ENCODE results near the gene TMEM154. TPM values are rescaled to one million over a fixed set of nuclear protein-coding genes. Genes with fewer than 3 reads are reported as not detected.

Gene TMEM154
- polyA plus RNA-seq, 3 donors = 24.7 to 157 (median 117) TPM

GRCh38 chr4:152620218-152620617, 59.6 kb downstream of the TMEM154 start:
- H3K27me3 Mint-ChIP-seq (ENCODE audit: low read depth in 3 of 3) = peaks cover 0 to 2% (median 2%) of the 10 kb centered on the region in 3 donors
- no CpG with 5 or more reads among the region's 1 CpG for WGBS (ENCODE audit: insufficient coverage)
- DNase-seq = no peak
- Histone ChIP-seq H2AFZ (ENCODE audit: insufficient read depth, low read depth, low read length, poor library complexity, severe bottlenecking) (no peak overlapping the region), H3K4me3 (replicated peaks in 1 of 3; ENCODE audit: low read depth in 2 of 3, low read length in 3 of 3) (no peak overlapping the region), H3K36me3 (replicated peaks in 1 of 2; ENCODE audit: control insufficient read depth in 1 of 2, insufficient read depth in 2 of 2, low read length in 2 of 2) (peaks cover 0 to 5% of the 10 kb centered on the region in 2 donors), H3K79me2 (ENCODE audit: insufficient read depth, low read length) (no peaks in the 10 kb centered on the region), H3K9me3 (replicated peaks in 1 of 2; ENCODE audit: control insufficient read depth in 1 of 2, insufficient read depth in 1 of 2, low read length in 2 of 2) (no peaks in the 10 kb centered on the region), H3K9ac (ENCODE audit: insufficient read depth, low read length, poor library complexity, severe bottlenecking) (no peak overlapping the region), H4K20me1 (ENCODE audit: insufficient read depth, low read length) (no peaks in the 10 kb centered on the region), H3K4me1 (ENCODE audit: control insufficient read depth in 1 of 2, insufficient read depth in 2 of 2, low read length in 2 of 2) (peaks cover 5 to 11% of the 10 kb centered on the region in 2 donors), H3K27me3 (ENCODE audit: control insufficient read depth in 2 of 2, insufficient read depth in 2 of 2, low read length in 2 of 2) (no peaks in the 10 kb centered on the region), H3K27ac (ENCODE audit: low read depth in 1 of 2, low read length in 2 of 2) (no peak overlapping the region), H3K4me2 (replicated peaks; ENCODE audit: extremely low read depth, low read length, poor library complexity, severe bottlenecking) (no peak overlapping the region)
- no peak for TF ChIP-seq CTCF (IDR thresholded peaks at IDR 0.05)
- intact Hi-C loops (cut with micrococcal nuclease) = no loop called here
- H3K9me3 Mint-ChIP-seq = no peaks in the 10 kb centered on the region
- H3K27ac Mint-ChIP-seq = peak overlapping the region in 2 of 7 donors; percentile 65 to 80
- H3K36me3 Mint-ChIP-seq = peaks cover 6 to 9% of the 10 kb centered on the region in 2 donors
- H3K4me1 Mint-ChIP-seq = peaks cover 12% of the 10 kb centered on the region
- H3K4me3 Mint-ChIP-seq = no peak overlapping the region

- no peaks in the 10 kb centered on the region for H3K9me3 Mint-ChIP-seq
- intact Hi-C loops (cut with micrococcal nuclease) = no loop called here
- H3K4me1 Mint-ChIP-seq = peaks cover 13% of the 10 kb centered on the region
- peaks cover 2 to 5% of the 10 kb centered on the region in 2 donors for H3K36me3 Mint-ChIP-seq
- peaks cover 0 to 4% (median 2%) of the 10 kb centered on the region in 3 donors for H3K27me3 Mint-ChIP-seq (ENCODE audit: low read depth in 3 of 3)
- no peaks in the 10 kb centered on the region for H3K27me3 ChIP-seq (ENCODE audit: control insufficient read depth in 2 of 2, insufficient read depth in 2 of 2, low read length in 2 of 2)
- H3K4me2 ChIP-seq (replicated peaks; ENCODE audit: extremely low read depth, low read length, poor library complexity, severe bottlenecking) = no peak overlapping the region
- no peak overlapping the region for H3K4me3 Mint-ChIP-seq
- H3K9me3 ChIP-seq (replicated peaks in 1 of 2; ENCODE audit: control insufficient read depth in 1 of 2, insufficient read depth in 1 of 2, low read length in 2 of 2) = no peaks in the 10 kb centered on the region
- H3K36me3 ChIP-seq (replicated peaks in 1 of 2; ENCODE audit: control insufficient read depth in 1 of 2, insufficient read depth in 2 of 2, low read length in 2 of 2) = no peaks in the 10 kb centered on the region
- H3K4me1 ChIP-seq (ENCODE audit: control insufficient read depth in 1 of 2, insufficient read depth in 2 of 2, low read length in 2 of 2) = peaks cover 5 to 11% of the 10 kb centered on the region in 2 donors
- H3K4me3 ChIP-seq (replicated peaks in 1 of 3; ENCODE audit: low read depth in 2 of 3, low read length in 3 of 3) = no peak overlapping the region
- no peak overlapping the region for H2AFZ ChIP-seq (ENCODE audit: insufficient read depth, low read depth, low read length, poor library complexity, severe bottlenecking)
- H3K9ac ChIP-seq (ENCODE audit: insufficient read depth, low read length, poor library complexity, severe bottlenecking) = no peak overlapping the region
- TF ChIP-seq CTCF (IDR thresholded peaks at IDR 0.05) = no peak
- H4K20me1 ChIP-seq (ENCODE audit: insufficient read depth, low read length) = no peaks in the 10 kb centered on the region
- no peaks in the 10 kb centered on the region for H3K79me2 ChIP-seq (ENCODE audit: insufficient read depth, low read length)
- no peak for DNase-seq
- no peak overlapping the region for H3K27ac Mint-ChIP-seq
- WGBS (ENCODE audit: insufficient coverage) = 100% methylated on average over 3 of the region's 3 CpGs
- H3K27ac ChIP-seq (ENCODE audit: low read depth in 1 of 2, low read length in 2 of 2) = no peak overlapping the region
Observed at GRCh38 chr4:152619556-152619955, 60.2 kb downstream of the TMEM154 start.
